ENCODE data around the gene CPEB4. TPM values are rescaled to one million over a fixed set of nuclear protein-coding genes. Genes with fewer than 3 reads are reported as not detected.

The CPEB4 gene
- total RNA-seq, 1 donor: 38.4 TPM

- no peak overlapping the region for H3K4me3 ChIP-seq (ENCODE audit: low read depth, low read length)
- no peak for DNase-seq (ENCODE audit: low read depth)
- TF ChIP-seq, protein P1, sequence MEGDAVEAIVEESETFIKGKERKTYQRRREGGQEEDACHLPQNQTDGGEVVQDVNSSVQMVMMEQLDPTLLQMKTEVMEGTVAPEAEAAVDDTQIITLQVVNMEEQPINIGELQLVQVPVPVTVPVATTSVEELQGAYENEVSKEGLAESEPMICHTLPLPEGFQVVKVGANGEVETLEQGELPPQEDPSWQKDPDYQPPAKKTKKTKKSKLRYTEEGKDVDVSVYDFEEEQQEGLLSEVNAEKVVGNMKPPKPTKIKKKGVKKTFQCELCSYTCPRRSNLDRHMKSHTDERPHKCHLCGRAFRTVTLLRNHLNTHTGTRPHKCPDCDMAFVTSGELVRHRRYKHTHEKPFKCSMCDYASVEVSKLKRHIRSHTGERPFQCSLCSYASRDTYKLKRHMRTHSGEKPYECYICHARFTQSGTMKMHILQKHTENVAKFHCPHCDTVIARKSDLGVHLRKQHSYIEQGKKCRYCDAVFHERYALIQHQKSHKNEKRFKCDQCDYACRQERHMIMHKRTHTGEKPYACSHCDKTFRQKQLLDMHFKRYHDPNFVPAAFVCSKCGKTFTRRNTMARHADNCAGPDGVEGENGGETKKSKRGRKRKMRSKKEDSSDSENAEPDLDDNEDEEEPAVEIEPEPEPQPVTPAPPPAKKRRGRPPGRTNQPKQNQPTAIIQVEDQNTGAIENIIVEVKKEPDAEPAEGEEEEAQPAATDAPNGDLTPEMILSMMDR (IDR thresholded peaks at IDR 0.05; ENCODE audit: insufficient read depth, low read depth, low read length): no peak
These were observed 53.7 kb downstream of the CPEB4 start for GRCh38 chr5:173941758-173942401.

DNA sequence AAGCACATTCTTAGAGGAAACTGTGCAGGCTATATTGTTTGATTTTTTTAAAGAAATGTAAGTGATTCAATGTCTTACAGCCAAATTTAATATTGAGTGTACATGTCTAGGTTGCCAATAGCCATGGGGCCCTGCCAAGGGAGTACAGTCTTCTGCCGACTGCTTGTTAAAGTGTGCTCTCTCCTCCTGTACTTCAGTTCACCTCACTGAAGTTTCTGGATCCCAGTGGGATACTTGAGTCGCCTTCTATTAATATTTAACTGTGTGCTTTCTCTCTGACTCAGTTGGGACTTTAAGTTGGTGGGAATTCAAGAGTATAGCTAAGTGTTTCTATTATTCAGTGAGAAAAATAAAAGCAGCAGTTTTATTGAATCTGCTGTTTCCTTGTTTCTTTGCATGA, 56.4 kb downstream of the CPEB4 start:
- no peak for DNase-seq (ENCODE audit: low read depth)
- H3K4me3 ChIP-seq (ENCODE audit: low read depth, low read length): no peak overlapping the region
- TF ChIP-seq, protein P1 (IDR thresholded peaks at IDR 0.05; ENCODE audit: insufficient read depth, low read depth, low read length): no peak

GRCh38 chr5:173945160-173945559, 57.0 kb downstream of the CPEB4 start:
- DNase-seq (ENCODE audit: low read depth): no peak
- TF ChIP-seq, protein P1 (IDR thresholded peaks at IDR 0.05; ENCODE audit: insufficient read depth, low read depth, low read length): no peak
- no peak overlapping the region for H3K4me3 ChIP-seq (ENCODE audit: low read depth, low read length)

DNA sequence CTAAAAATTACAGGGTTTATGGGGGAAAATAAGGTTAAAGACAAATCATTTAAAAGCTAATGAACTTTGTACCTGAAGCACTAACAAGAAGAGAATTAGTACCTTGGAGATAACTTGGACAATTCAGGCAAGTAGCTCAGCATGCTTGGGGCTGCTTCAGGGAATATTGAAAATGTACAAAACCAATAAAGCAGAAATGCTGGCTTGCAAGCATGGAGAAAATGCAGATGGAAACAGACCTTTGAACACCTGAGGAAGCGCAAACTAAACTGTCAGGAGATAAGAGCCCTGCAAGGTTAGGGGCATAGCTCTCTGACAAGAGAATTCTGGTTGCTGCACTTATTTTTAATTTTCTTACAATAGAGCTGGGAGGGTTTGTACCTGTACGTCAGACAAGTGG, 58.2 kb downstream of the CPEB4 start:
- DNase-seq (ENCODE audit: low read depth): no peak
- no peak overlapping the region for H3K4me3 ChIP-seq (ENCODE audit: low read depth, low read length)
- TF ChIP-seq, protein P1 (IDR thresholded peaks at IDR 0.05; ENCODE audit: insufficient read depth, low read depth, low read length): no peak

DNA sequence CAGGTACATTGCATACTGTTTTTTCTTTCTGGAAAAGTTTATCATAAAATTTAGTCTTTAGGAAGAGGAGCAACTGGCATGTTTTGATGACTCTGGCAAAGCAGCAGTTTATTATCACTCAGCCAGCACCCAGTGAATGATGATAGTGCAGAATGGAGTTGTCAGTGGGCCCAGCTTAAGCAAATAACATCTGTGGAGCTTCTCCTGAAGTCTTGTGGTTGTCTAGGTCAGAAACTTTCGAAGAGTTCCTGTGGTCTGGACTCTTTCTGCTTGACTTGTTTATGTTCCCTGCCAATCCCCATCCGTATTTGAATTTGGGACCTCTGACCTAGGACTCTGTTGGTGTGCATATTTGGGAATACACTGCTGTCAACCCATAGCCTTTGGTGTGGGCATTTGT, 62.7 kb downstream of the CPEB4 start:
- TF ChIP-seq, protein P1 (IDR thresholded peaks at IDR 0.05; ENCODE audit: insufficient read depth, low read depth, low read length): no peak
- no peak overlapping the region for H3K4me3 ChIP-seq (ENCODE audit: low read depth, low read length)
- peak; percentile 87 for DNase-seq (ENCODE audit: low read depth)

- H3K4me3 ChIP-seq (ENCODE audit: low read depth, low read length): no peak overlapping the region
- TF ChIP-seq, protein P1 (IDR thresholded peaks at IDR 0.05; ENCODE audit: insufficient read depth, low read depth, low read length): no peak
- peak; percentile 75 for DNase-seq (ENCODE audit: low read depth)
These were observed 65.5 kb downstream of the CPEB4 start for GRCh38 chr5:173953528-173954090.

Data from fibroblast of villous mesenchyme (primary cell).